GM12891 (cell line): Measurements from ENCODE around the gene PITPNC1.
A peak's percentile ranks its signal among the peaks of the same experiment; 100 is the strongest.

Experiments
- DNase-seq: peaks from one replicate; pipeline ENCODE4 v3.0.0; 2011; ENCODE audit warnings: low spot score; ENCODE audit not compliant: insufficient read length
- FAIRE-seq: peaks from 2 replicates; lab custom pipeline; 2011; peaks lifted over from hg19 to GRCh38; lab: Jason Lieb, UNC
- PAX5 ChIP-seq: IDR thresholded peaks from 2 replicates; pipeline ENCODE4 v1.6.1; 2011; ENCODE audit warnings: low read length, moderate library complexity, mild to moderate bottlenecking; ENCODE audit not compliant: insufficient read depth, severe bottlenecking
- POLR2A ChIP-seq: IDR thresholded peaks from 2 replicates; pipeline ENCODE4 v1.6.1; 2011; ENCODE audit warnings: low read depth, low read length, control low read depth
- POLR2AphosphoS5 ChIP-seq: IDR thresholded peaks from 2 replicates; pipeline ENCODE4 v1.6.1; 2011; ENCODE audit warnings: low read depth, low read length, control low read depth
- POU2F2 ChIP-seq: IDR thresholded peaks from 2 replicates; pipeline ENCODE4 v1.6.1; 2011; ENCODE audit warnings: low read depth, mild to moderate bottlenecking, control low read depth, low read length, moderate library complexity
- SPI1 ChIP-seq: IDR thresholded peaks from 2 replicates; pipeline ENCODE4 v1.6.1; 2011; ENCODE audit warnings: low read depth, low read length, control low read depth
- TAF1 ChIP-seq: IDR thresholded peaks from 2 replicates; pipeline ENCODE4 v1.6.1; 2011; ENCODE audit warnings: low read depth, low read length, control low read depth

Gene PITPNC1

DNA sequence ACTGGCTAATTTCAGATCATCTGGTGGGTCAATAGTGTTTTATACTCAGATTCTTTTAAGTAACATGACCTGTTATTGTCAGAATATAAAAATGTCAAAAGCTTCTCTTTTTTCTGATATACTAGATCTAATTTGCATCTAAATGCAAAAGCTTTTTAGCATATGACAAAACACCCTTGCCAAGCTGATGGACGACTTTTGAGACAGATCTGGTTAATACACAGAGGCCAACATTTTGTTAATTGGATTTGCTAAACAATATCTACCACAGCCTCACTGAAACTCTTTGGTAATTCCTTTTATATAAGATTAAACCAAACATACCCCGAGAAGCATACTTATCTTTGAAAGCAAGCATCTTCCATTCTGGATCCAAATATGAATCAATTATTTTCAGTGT is 330.4 kb downstream of the PITPNC1 start:
- FAIRE-seq (no peak), DNase-seq (no peak)
- TF ChIP-seq SPI1 (no peak), POLR2AphosphoS5 (no peak), POLR2A (no peak), POU2F2 (no peak), PAX5 (no peak), TAF1 (no peak)

DNA sequence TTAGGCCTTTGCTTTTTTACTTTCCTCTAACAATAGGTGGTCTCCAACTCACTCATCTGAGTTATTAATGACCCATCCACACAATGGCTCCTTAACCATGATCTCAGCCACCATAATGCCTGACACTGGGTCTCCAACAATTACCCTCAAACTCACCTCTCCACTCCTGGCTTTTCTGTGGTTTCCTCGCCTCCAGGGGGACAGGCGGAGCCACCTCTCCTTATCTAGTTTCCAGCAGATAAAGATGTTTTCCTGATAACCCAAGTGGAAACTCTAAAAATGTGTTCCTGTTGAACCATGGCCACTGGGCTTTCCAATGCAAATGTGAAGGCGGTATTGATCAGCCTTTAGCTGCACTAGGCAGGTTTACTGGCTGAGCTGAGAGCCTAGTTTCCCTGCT is 331.3 kb downstream of the PITPNC1 start:
- TF ChIP-seq POLR2A (no peak), TAF1 (no peak), POU2F2 (no peak), PAX5 (no peak), SPI1 (no peak), POLR2AphosphoS5 (no peak)
- DNase-seq, result no peak
- FAIRE-seq, result no peak

DNA sequence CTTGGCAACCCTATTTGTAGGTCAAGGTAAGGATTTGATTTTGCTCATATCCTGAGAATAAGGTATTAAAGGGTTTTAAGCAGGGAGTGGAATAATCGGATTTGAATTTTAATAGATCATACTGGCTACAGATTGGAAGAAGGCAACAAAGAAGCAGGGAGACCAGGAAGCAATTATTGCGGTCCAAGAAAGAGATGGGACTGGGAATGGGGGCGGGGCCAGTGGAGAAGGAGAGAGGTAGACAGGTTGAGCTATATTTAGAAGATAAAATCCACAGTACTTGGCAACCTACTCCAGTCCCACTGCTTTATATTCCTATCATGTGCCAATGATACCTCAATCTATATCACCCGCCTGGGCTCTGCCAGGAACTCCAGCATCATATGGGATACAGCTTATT is 334.8 kb downstream of the PITPNC1 start:
- DNase-seq, result no peak
- FAIRE-seq, result no peak
- TF ChIP-seq POU2F2, result no peak
- no peak for TF ChIP-seq TAF1
- TF ChIP-seq PAX5, result no peak
- no peak for TF ChIP-seq POLR2AphosphoS5
- no peak for TF ChIP-seq POLR2A
- no peak for TF ChIP-seq SPI1

DNA sequence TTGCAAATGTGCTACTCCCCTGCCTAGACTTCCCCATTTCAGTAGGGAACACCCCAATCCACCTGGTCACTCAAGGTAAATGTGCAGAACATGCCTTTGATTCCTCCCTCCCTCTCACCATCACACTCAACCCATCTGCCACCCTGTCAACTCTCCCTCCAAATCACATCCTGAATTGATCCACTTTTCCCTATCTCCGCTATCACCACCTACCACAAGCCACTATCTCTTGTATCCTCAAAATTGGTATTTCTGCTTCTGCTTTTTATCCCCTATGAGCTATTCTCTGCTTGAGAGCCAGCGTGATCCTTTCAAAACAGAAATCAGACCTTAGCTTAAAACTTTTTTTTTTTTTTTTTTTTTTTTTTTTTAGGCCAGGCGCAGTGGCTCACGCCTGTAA is 335.3 kb downstream of the PITPNC1 start:
- FAIRE-seq (no peak), DNase-seq (no peak)
- TF ChIP-seq POLR2AphosphoS5 (no peak), POU2F2 (no peak), PAX5 (no peak), SPI1 (no peak), POLR2A (no peak), TAF1 (no peak)

DNA sequence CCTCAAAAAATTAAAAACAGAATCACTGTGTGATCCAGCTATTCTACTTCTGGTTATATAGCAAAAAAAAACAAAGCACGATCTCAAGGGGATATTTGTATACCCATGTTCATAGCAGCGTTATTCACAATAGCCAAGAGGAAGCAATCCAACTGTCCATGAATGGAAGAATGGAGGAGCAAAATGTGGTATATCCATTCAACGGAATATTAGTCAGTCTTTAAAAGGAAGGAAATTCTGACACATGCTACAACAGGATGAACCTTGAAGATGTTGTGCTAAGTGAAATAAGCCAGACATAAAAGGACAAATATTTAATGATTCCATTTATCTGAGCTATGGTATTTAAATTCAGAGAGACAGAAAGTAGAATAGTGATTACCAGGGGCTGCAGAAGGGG is 336.1 kb downstream of the PITPNC1 start:
- FAIRE-seq (no peak), DNase-seq (no peak)
- TF ChIP-seq SPI1, result no peak
- TF ChIP-seq PAX5, result no peak
- TF ChIP-seq POLR2AphosphoS5, result no peak
- TF ChIP-seq POLR2A, result no peak
- no peak for TF ChIP-seq TAF1
- no peak for TF ChIP-seq POU2F2

DNA sequence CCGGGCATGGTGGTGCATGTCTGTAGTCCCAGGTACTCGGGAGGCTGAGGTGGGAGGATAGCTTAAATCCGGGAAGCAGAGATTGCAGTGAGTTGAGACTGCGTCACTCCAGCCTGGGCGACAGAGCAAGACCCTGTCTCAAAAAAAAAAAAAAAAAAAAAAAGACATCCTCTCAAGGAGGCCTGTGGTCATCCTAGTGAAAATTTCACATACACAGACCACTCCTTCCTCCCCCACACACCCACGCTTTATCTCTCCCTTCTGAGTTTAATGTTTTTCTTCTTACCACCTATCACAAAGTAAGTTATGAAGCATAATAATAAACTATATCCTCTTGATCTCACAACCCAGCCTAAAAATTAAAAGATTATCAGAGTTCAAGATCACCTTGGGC is 339.3 kb downstream of the PITPNC1 start:
- no peak for DNase-seq
- TF ChIP-seq TAF1 (no peak), POLR2A (no peak), POU2F2 (no peak), SPI1 (no peak), PAX5 (no peak), POLR2AphosphoS5 (no peak)
- no peak for FAIRE-seq

DNA sequence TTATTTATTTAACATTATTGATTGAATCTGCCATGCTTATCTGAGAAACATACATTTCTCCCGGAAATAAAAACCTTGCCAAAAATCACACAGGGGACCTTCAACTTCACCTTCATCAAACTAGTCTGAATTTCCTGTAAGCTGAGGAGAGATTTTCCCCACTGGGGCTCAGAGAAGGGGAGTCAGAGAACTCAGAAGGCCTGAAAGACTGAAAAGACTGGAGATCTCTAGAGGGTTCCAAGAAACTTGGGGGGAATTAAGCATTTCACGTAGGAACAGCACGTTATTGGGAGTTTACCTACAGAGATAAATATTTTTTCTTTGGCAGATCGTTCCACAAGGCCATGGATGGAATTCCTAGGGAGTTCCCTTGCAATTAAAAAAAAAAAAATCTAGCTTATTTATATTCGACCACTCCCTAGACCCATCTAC is 340.1 kb downstream of the PITPNC1 start:
- DNase-seq (no peak), FAIRE-seq (no peak)
- no peak for TF ChIP-seq SPI1
- no peak for TF ChIP-seq POU2F2
- no peak for TF ChIP-seq POLR2A
- TF ChIP-seq TAF1, result no peak
- TF ChIP-seq POLR2AphosphoS5, result no peak
- TF ChIP-seq PAX5, result no peak

DNA sequence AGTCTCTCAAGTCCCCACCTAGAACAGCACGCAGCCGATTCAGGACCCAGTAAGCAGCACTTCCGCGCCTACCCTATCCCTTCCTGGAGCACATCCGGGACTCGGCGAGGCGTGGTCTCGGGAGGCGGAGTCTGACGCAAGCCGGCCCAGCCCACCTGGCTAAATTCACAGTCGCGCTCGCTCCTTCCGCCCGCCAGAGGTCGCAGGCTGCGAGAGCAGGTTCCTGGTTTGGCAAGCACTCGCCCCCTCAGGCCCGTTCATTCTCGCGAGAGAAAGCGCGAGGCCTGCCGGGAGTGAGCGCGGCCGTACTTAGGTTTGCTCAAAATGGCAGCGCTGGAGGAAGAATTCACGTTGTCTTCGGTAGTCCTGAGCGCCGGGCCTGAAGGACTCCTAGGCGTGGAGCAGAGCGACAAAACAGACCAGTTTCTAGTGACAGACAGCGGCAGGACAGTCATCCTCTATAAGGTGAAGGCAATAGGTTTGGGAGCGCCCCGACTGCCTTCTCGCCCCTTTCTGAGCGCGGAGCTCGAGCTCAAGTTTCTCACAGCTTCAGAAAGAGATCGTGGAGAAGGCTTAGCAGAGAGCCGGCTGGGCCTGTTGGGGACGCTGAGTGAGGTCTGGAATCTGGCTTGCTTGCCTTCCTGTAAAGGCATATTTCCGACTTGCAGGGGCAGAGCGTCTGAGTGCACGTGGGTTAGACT is 340.7 kb downstream of the PITPNC1 start, which contains the start of gene NOL11:
Gene NOL11, plus strand, starts transcription at position 313 of the 701 bp plus-strand sequence. Its CDS starts 12 bp downstream, at position 325.
- FAIRE-seq, result peak; percentile 99
- peak; percentile 80 for DNase-seq
- TF ChIP-seq POU2F2, result peak; percentile 78
- peak; percentile 11 for TF ChIP-seq PAX5
- TF ChIP-seq POLR2A, result peak; percentile 98
- TF ChIP-seq POLR2AphosphoS5, result peak; percentile 97
- TF ChIP-seq SPI1, result peak; percentile 49
- peak; percentile 89 for TF ChIP-seq TAF1

DNA sequence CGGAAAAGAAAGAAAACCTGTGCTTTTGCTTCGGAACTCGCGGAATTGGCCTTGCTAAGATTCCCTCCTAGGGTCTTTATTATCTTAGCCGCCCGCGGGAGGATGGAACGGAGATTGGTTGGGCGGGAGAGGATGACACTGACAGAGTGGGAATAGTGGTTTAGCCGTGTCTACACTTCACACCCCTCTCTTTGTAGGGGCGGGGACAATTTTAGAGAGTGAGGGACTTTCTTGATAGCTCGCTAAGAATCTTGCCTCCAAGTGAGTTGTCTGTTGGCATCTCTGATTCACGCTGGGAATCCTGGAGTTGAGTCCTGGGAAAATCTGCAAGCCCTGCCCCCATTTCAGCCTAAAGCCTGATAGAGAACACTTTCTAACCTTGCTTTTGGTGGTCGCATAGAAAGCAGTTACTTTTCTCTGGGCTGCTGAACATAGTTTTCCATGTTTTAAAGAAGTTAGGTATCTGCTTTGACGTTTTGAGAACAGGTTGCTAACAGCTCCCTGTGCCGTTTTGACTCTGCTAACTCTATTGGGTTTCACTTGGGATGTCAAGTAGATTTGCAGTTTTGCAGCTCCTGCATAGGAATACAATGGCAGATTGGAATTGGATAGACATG is 341.4 kb downstream of the PITPNC1 start:
- FAIRE-seq (peak; percentile 45), DNase-seq (peak; percentile 27)
- no peak for TF ChIP-seq TAF1
- TF ChIP-seq POU2F2, result no peak
- no peak for TF ChIP-seq POLR2A
- TF ChIP-seq PAX5, result no peak
- no peak for TF ChIP-seq POLR2AphosphoS5
